ENCODE results near the gene MCTP2. TPM values are rescaled to one million over a fixed set of nuclear protein-coding genes. Genes with fewer than 3 reads are reported as not detected.

The MCTP2 gene
- total and polyA plus RNA-seq, 2 of the 8 experiments (the other 6 are each of a cell fraction or from before 2014, with no cell fraction given) = 3.4 to 4.5 TPM

DNA sequence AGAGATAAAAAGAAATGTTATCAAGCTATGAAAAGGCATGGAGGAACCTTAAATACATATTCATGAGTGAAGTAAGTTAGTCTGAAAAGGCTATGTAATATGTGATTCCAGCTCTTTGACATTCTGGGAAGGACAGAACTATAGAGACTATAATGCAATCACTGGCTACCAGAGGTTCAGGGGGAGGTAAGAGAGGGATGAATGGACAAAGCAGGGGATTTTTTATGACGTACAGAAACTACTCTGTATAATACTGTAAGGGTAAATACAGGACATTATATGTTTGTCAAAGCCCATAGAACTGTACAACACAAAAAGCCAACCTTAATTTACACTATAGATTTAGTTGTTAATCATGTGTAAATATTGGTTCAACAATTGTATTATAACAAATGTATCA lies 46.1 kb downstream of the MCTP2 start:
- no peak for TF ChIP-seq NANOG (IDR thresholded peaks at IDR 0.05; ENCODE audit: insufficient read depth, low read depth, low read length, poor library complexity, severe bottlenecking)
- no peak for TF ChIP-seq YY1 (IDR thresholded peaks at IDR 0.05; ENCODE audit: low read depth, low read length)
- TF ChIP-seq KDM5A (IDR thresholded peaks at IDR 0.05; ENCODE audit: low read length) = no peak
- no peak for TF ChIP-seq HDAC2 (IDR thresholded peaks at IDR 0.05; ENCODE audit: borderline replicate concordance in 1 of 2, low read depth in 2 of 2, low read length in 2 of 2)
- no peak for TF ChIP-seq NRF1 (IDR thresholded peaks at IDR 0.05; ENCODE audit: low read depth, low read length)
- TF ChIP-seq EZH2 (IDR thresholded peaks at IDR 0.05; ENCODE audit: low read depth, low read length, severe bottlenecking) = no peak
- TF ChIP-seq SRF (IDR thresholded peaks at IDR 0.05; ENCODE audit: low read depth, low read length) = no peak
- TF ChIP-seq CTCF (IDR thresholded peaks at IDR 0.05; ENCODE audit: control extremely low read depth in 1 of 3, insufficient read depth in 1 of 3, low read depth in 1 of 3, low read length in 3 of 3) = no peak
- Histone ChIP-seq H2BK12ac (ENCODE audit: low read depth, low read length) (no peak overlapping the region), H3K4me2 (ENCODE audit: insufficient read depth in 1 of 2, low read depth in 2 of 2, low read length in 2 of 2) (no peak overlapping the region), H3K18ac (ENCODE audit: extremely low read depth, low read length) (no peak overlapping the region), H2BK5ac (ENCODE audit: low read depth, low read length) (no peak overlapping the region), H3K79me2 (ENCODE audit: control insufficient read depth in 1 of 2, insufficient read depth in 2 of 2, low read length in 2 of 2) (no peaks in the 10 kb centered on the region), H2BK20ac (ENCODE audit: low read length) (no peak overlapping the region), H3K27me3 (replicated peaks in 1 of 4; ENCODE audit: control insufficient read depth in 3 of 4, extremely low read depth in 1 of 4, insufficient read depth in 3 of 4, low read length in 3 of 4) (no peaks in the 10 kb centered on the region), H3K9ac (replicated peaks in 1 of 4; ENCODE audit: extremely low read depth in 1 of 4, low read depth in 3 of 4, low read length in 3 of 4) (no peak overlapping the region), H3K36me3 (ENCODE audit: control insufficient read depth in 2 of 4, insufficient read depth in 4 of 4, low read length in 3 of 4) (no peaks in the 10 kb centered on the region), H3K4me1 (replicated peaks in 1 of 4; ENCODE audit: control insufficient read depth in 3 of 4, insufficient read depth in 4 of 4, low read length in 3 of 4) (no peaks in the 10 kb centered on the region), H3K23ac (ENCODE audit: insufficient read length) (no peak overlapping the region), H3K56ac (replicated peaks; ENCODE audit: insufficient read length, low read depth, low read length) (no peak overlapping the region), H4K5ac (ENCODE audit: insufficient read length, low read depth, low read length) (no peak overlapping the region), H2BK15ac (ENCODE audit: low read length) (no peak overlapping the region), H3K4ac (replicated peaks; ENCODE audit: insufficient read length, low read depth, low read length) (no peak overlapping the region), H3K27ac (ENCODE audit: low read depth, low read length) (no peak overlapping the region), H3K23me2 (ENCODE audit: low read depth, low read length) (no peaks in the 10 kb centered on the region), H4K91ac (replicated peaks; ENCODE audit: insufficient read length, low read length) (no peak overlapping the region), H2BK120ac (replicated peaks; ENCODE audit: low read depth, low read length) (no peak overlapping the region), H3K9me3 (ENCODE audit: insufficient read depth in 2 of 2, low read depth in 1 of 2, low read length in 1 of 2) (no peaks in the 10 kb centered on the region), H3K14ac (ENCODE audit: insufficient read length) (no peak overlapping the region), H2AFZ (ENCODE audit: low read length) (no peak overlapping the region), H2AK5ac (ENCODE audit: low read depth, low read length) (no peak overlapping the region), H4K8ac (ENCODE audit: extremely low read depth, insufficient read depth, low read length) (no peak overlapping the region), H4K20me1 (replicated peaks in 1 of 2; ENCODE audit: control insufficient read depth in 1 of 2, insufficient read depth in 2 of 2, low read length in 2 of 2) (no peaks in the 10 kb centered on the region), H3K79me1 (ENCODE audit: low read depth, low read length) (no peaks in the 10 kb centered on the region; the same call in 1 of the 2 replicates), H3K4me3 (ENCODE audit: extremely low read depth in 1 of 4, insufficient read depth in 2 of 4, low read depth in 3 of 4, low read length in 4 of 4) (no peak overlapping the region)
- DNase-seq (ENCODE audit: low read depth in 1 of 2, low spot score in 2 of 2) = no peak
- CTCF ChIA-PET (ENCODE audit: partially characterized antibody) = interaction anchor here (0.8 kb wide), 1 partner anchor 1933 kb away, joined by 3 read pairs; no protein-coding TSS in a partner anchor
- 79% methylated on average over 1 of the region's 1 CpG; no CpG with 5 or more reads in 1 of the 2 experiments for WGBS, 2 experiments (ENCODE audit: extremely low coverage in 1 of 2, insufficient coverage in 1 of 2, insufficient read length in 1 of 2, insufficient replicate concordance in 2 of 2, low coverage in 1 of 2, low lambda C conversion rate in 2 of 2, missing lambda C conversion rate in 1 of 2)
- FAIRE-seq = no peak
- POLR2A ChIA-PET (ENCODE audit: partially characterized antibody) = interaction anchor here (0.6 kb wide), 1 partner anchor 1581 kb away, joined by 3 read pairs; no protein-coding TSS in a partner anchor
